Natural killer cell (primary cell): ENCODE measurements around the gene SLC29A1. TPM values are rescaled to one million over a fixed set of nuclear protein-coding genes. Genes with fewer than 3 reads are reported as not detected.

Experiments
- ATAC-seq, 3 donors: fragments of 150-1000 bp in 2 of 3; fragments of 200-7000 bp in 1 of 3; cut with Tn5 transposase; 1 replicate in 1 of 3; 2 replicates in 2 of 3; pipeline ENCODE4 v1.10.0; 2021; ENCODE audit warnings: mild to moderate bottlenecking in 2 of 3, moderate library complexity in 2 of 3
- DNase-seq, 2 donors: peaks; one replicate each; pipeline versions ENCODE4 v3.0.0 to v3.0.0-alpha.2; 2013 to 2021; ENCODE audit warnings: mixed read lengths in 1 of 2
- H3K27ac ChIP-seq: one replicate; pipeline ENCODE4 v1.5.1; 2013; ENCODE audit warnings: mild to moderate bottlenecking, low read length
- H3K27me3 ChIP-seq: one replicate; pipeline ENCODE4 v1.6.1; 2013; ENCODE audit warnings: low read length; ENCODE audit not compliant: control insufficient read depth, insufficient read depth
- H3K36me3 ChIP-seq: one replicate; pipeline ENCODE4 v1.6.1; 2013; ENCODE audit warnings: low read length; ENCODE audit not compliant: control insufficient read depth, insufficient read depth
- H3K4me1 ChIP-seq: one replicate; pipeline ENCODE4 v1.6.1; 2013; ENCODE audit warnings: low read length; ENCODE audit not compliant: control insufficient read depth, insufficient read depth
- H3K4me3 ChIP-seq: one replicate; pipeline ENCODE4 v1.5.1; 2013; ENCODE audit warnings: low read length
- H3K9me3 ChIP-seq: one replicate; pipeline ENCODE4 v1.6.1; 2013; ENCODE audit warnings: low read length; ENCODE audit not compliant: control insufficient read depth, insufficient read depth
- H3K27ac Mint-ChIP-seq, 2 donors: one replicate each; pipeline ENCODE4 v1.8.0; 2022; ENCODE audit warnings: mild to moderate bottlenecking in 2 of 2, mixed read lengths in 2 of 2, moderate library complexity in 1 of 2
- H3K27me3 Mint-ChIP-seq, 2 donors: one replicate each; pipeline ENCODE4 v1.8.0; 2022; ENCODE audit warnings: low read depth in 2 of 2, mixed read lengths in 2 of 2
- H3K36me3 Mint-ChIP-seq: one replicate; pipeline ENCODE4 v1.8.0; 2022; ENCODE audit warnings: mixed read lengths
- H3K4me1 Mint-ChIP-seq, 2 donors: one replicate each; pipeline ENCODE4 v1.8.0; 2022; ENCODE audit warnings: mixed read lengths in 2 of 2
- H3K4me3 Mint-ChIP-seq: one replicate; pipeline ENCODE4 v1.8.0; 2022; ENCODE audit warnings: mild to moderate bottlenecking, moderate library complexity, mixed read lengths
- H3K9me3 Mint-ChIP-seq, 2 donors: one replicate each; pipeline ENCODE4 v1.8.0; 2022; ENCODE audit warnings: mixed read lengths in 2 of 2
- WGBS: methylation state at CpG from one replicate; pipeline ENCODE4 v1.1.7; 2013; ENCODE audit warnings: missing lambda C conversion rate; ENCODE audit not compliant: insufficient coverage; 5-methylcytosine and 5-hydroxymethylcytosine counted together
- intact Hi-C: fragments of 100-400 bp; cut with micrococcal nuclease; formaldehyde crosslinking; loops from one replicate; pipeline ENCODE4 v1.14.2; 2022
- total RNA-seq, 4 donors: library from RNA; stranded (reverse); fragments of 120-200 nt in 1 of 4; gene quantifications; one replicate each; pipeline versions ENCODE4 v1.2.3 to v1.2.4, GENCODE V29; 2013 to 2022
- TF ChIP-seq, protein P1 (sequence below): fragments of 200-600 bp; IDR thresholded peaks from one replicate; pipeline ENCODE4 v1.8.0; 2022; ENCODE audit warnings: antibody characterized with exemption

SLC29A1 gene
- total RNA-seq, 3 donors from 2014 or later (not counting 1 experiment from before 2014, with no cell fraction given) = 2.2 to 5.5 (median 5.2) TPM

DNA sequence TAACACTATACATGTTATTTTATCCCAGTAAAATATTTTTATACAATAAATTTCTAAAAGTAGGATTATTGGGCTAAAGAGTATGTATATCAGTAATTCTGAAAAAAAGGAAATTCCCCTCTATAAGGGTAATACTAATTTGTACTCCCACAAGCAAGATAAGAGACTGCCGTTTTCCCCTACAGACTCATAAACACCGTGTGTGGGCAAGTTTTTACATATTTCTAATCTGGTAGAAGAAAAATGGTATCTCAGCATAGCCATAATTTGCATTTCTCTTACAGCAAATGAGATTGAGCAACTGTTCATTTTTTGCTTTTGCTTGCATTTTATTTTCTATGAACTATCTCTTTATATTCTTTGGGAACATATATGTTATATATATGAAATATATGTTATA lies 32.7 kb upstream of the SLC29A1 start:
- TF ChIP-seq, protein P1, sequence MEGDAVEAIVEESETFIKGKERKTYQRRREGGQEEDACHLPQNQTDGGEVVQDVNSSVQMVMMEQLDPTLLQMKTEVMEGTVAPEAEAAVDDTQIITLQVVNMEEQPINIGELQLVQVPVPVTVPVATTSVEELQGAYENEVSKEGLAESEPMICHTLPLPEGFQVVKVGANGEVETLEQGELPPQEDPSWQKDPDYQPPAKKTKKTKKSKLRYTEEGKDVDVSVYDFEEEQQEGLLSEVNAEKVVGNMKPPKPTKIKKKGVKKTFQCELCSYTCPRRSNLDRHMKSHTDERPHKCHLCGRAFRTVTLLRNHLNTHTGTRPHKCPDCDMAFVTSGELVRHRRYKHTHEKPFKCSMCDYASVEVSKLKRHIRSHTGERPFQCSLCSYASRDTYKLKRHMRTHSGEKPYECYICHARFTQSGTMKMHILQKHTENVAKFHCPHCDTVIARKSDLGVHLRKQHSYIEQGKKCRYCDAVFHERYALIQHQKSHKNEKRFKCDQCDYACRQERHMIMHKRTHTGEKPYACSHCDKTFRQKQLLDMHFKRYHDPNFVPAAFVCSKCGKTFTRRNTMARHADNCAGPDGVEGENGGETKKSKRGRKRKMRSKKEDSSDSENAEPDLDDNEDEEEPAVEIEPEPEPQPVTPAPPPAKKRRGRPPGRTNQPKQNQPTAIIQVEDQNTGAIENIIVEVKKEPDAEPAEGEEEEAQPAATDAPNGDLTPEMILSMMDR = no peak
- Mint-ChIP-seq H3K36me3 (no peaks in the 10 kb centered on the region), H3K4me3 (no peak overlapping the region), H3K9me3 (no peaks in the 10 kb centered on the region), H3K27ac (no peak overlapping the region), H3K4me1 (peaks cover 11% of the 10 kb centered on the region in 2 donors), H3K27me3 (peaks cover 7 to 12% of the 10 kb centered on the region in 2 donors)
- Histone ChIP-seq H3K27ac (no peak overlapping the region), H3K4me3 (no peak overlapping the region), H3K9me3 (no peaks in the 10 kb centered on the region), H3K27me3 (no peaks in the 10 kb centered on the region), H3K36me3 (no peaks in the 10 kb centered on the region), H3K4me1 (peaks cover 9% of the 10 kb centered on the region)
- WGBS = 60% methylated on average over 1 of the region's 2 CpGs
- intact Hi-C loops = no loop called here
- DNase-seq (no peak), ATAC-seq (no peak)

DNA sequence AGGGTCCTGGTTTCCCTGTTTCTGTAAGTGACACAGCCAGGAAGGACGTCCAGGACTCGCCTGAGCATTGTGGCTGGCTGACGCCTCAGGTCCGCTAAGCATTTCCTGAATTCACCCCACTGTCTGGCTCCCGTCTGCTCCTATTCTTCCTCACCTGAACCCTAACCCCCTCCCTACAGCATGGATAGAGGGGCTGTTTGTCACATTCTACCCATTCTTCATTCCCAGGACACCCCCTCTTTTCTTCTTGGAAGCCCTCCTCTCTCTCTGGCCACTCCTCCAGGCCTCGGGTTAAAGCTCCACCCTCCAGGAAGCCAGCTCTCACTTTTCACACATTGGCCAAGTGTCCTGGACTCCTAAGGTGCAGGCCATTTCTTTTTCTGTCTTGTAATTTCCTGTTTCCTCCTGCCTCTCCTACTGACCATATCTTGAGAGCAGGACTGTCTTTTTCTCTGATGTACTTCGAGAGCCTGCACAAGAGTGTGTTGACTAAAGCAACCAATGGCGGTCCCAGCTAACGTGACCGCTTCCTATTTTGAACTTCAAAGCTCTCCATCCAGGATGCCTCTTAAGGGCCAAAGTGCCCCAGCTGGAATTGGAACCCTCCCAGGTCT lies 30.9 kb upstream of the SLC29A1 start:
- Mint-ChIP-seq H3K9me3 (no peaks in the 10 kb centered on the region), H3K27me3 (peaks cover 0 to 6% of the 10 kb centered on the region in 2 donors), H3K4me3 (peak overlapping the region; percentile 72), H3K4me1 (peaks cover 11% of the 10 kb centered on the region in 2 donors), H3K27ac (peak overlapping the region in 1 of 2 donors; percentile 21), H3K36me3 (no peaks in the 10 kb centered on the region)
- peaks cover 9% of the 10 kb centered on the region for H3K4me1 ChIP-seq
- TF ChIP-seq, protein P1 = no peak
- no peak overlapping the region for H3K27ac ChIP-seq
- no peaks in the 10 kb centered on the region for H3K27me3 ChIP-seq
- H3K4me3 ChIP-seq = no peak overlapping the region
- 37% methylated on average over 10 of the region's 10 CpGs for WGBS
- H3K9me3 ChIP-seq = no peaks in the 10 kb centered on the region
- ATAC-seq (peak in 2 of 3 donors; percentile 40 to 59), DNase-seq (no peak)
- no peaks in the 10 kb centered on the region for H3K36me3 ChIP-seq
- intact Hi-C loops = no loop called here

DNA sequence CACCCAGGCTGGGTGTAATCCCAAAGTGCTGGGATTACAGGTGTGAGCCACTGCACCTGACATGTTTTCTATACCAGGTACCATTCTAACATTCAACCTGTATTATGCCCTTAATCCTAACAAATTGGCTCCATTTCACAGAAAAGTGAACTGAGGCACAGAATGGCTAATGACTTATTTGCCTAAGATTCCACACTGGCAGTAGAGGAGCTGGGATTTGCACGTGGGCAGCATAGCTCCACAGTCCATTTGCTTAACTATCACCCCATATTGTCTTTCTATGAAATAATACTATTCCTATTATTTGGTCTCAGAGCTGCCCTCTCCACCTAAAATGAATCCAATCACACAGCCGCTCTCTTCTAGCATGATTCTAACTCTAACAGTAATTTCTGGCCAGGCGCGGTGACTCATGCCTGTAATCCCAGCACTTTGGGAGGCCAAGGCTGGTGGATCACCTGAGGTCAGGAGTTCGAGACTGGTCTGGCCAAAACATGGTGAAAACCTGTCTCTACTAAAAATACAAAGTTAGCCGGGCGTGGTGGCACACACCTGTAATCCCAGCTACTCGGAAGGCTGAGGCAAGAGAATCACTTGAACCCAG lies 30.0 kb upstream of the SLC29A1 start:
- no peaks in the 10 kb centered on the region for H3K27me3 ChIP-seq
- Mint-ChIP-seq H3K9me3 (no peaks in the 10 kb centered on the region), H3K27me3 (peaks cover 0 to 6% of the 10 kb centered on the region in 2 donors), H3K36me3 (no peaks in the 10 kb centered on the region), H3K27ac (no peak overlapping the region), H3K4me3 (no peak overlapping the region), H3K4me1 (peaks cover 11% of the 10 kb centered on the region in 2 donors)
- TF ChIP-seq, protein P1 = no peak
- ATAC-seq (no peak), DNase-seq (no peak)
- H3K4me1 ChIP-seq = peaks cover 9% of the 10 kb centered on the region
- WGBS = 90% methylated on average over 8 of the region's 8 CpGs
- intact Hi-C loops = no loop called here
- H3K27ac ChIP-seq = no peak overlapping the region
- no peaks in the 10 kb centered on the region for H3K9me3 ChIP-seq
- no peaks in the 10 kb centered on the region for H3K36me3 ChIP-seq
- H3K4me3 ChIP-seq = no peak overlapping the region
